WERI-Rb-1 (cell line): ENCODE measurements around the gene SPATA6.
"Not testable (repeated sequence)": the region's sequence is repeated elsewhere in the genome, so short reads cannot be mapped to it uniquely, and the experiment has no call there.

Experiments used
- DNase-seq: peaks from one replicate; pipeline ENCODE4 v3.0.0-alpha.2; 2020
- H3K27ac ChIP-seq: fragments of 250-450 bp; sonication (Bioruptor Pico); 2 replicates; pipeline ENCODE4 v1.5.1; 2020; ENCODE audit warnings: mild to moderate bottlenecking, moderate library complexity
- H3K27me3 ChIP-seq: fragments of 250-450 bp; sonication (Bioruptor Pico); 2 replicates; pipeline ENCODE4 v1.5.1; 2021; ENCODE audit warnings: mild to moderate bottlenecking, low read depth, moderate library complexity; ENCODE audit not compliant: insufficient read depth, severe bottlenecking
- H3K36me3 ChIP-seq: fragments of 250-450 bp; sonication (Bioruptor Pico); 2 replicates; pipeline ENCODE4 v1.5.1; 2020; ENCODE audit warnings: mild to moderate bottlenecking, moderate library complexity
- H3K4me3 ChIP-seq: 2 replicates; pipeline ENCODE4 v1.5.1; 2011; ENCODE audit warnings: low read depth, mild to moderate bottlenecking, control low read depth, low read length
- H3K9me3 ChIP-seq: fragments of 250-450 bp; sonication (Bioruptor Pico); 2 replicates; pipeline ENCODE4 v1.5.1; 2021; ENCODE audit warnings: mild to moderate bottlenecking, moderate library complexity; ENCODE audit not compliant: severe bottlenecking
- TF ChIP-seq, protein P1 (sequence below): IDR thresholded peaks from 2 replicates; pipeline ENCODE4 v1.5.1; 2011; ENCODE audit warnings: low read depth, mild to moderate bottlenecking, control low read depth, inconsistent platforms, low read length

Gene SPATA6

DNA sequence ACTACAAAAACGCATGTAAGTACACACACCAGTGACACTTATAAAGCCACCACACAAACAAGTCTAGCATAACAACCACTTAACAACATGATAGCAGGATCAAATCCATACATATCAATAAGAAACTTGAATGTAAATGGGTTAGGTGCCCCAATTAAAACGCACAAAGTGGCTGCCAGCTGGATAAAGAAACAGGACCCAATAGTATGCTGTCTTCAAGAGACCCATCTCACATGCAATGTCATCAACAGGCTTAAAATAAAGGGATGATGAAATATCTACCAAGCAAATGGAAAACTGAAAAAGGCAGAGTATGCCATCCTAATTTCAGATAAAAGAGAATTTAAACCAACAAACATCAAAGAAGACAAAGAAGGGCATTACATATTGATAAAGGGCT lies 139.9 kb downstream of the SPATA6 start:
- Histone ChIP-seq H3K36me3 (no peaks in the 10 kb centered on the region), H3K27me3 (no peaks in the 10 kb centered on the region), H3K9me3 (no peaks in the 10 kb centered on the region), H3K27ac (no peak overlapping the region), H3K4me3 (no peak overlapping the region)
- DNase-seq, result no peak
- TF ChIP-seq, protein P1, sequence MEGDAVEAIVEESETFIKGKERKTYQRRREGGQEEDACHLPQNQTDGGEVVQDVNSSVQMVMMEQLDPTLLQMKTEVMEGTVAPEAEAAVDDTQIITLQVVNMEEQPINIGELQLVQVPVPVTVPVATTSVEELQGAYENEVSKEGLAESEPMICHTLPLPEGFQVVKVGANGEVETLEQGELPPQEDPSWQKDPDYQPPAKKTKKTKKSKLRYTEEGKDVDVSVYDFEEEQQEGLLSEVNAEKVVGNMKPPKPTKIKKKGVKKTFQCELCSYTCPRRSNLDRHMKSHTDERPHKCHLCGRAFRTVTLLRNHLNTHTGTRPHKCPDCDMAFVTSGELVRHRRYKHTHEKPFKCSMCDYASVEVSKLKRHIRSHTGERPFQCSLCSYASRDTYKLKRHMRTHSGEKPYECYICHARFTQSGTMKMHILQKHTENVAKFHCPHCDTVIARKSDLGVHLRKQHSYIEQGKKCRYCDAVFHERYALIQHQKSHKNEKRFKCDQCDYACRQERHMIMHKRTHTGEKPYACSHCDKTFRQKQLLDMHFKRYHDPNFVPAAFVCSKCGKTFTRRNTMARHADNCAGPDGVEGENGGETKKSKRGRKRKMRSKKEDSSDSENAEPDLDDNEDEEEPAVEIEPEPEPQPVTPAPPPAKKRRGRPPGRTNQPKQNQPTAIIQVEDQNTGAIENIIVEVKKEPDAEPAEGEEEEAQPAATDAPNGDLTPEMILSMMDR, result no peak

DNA sequence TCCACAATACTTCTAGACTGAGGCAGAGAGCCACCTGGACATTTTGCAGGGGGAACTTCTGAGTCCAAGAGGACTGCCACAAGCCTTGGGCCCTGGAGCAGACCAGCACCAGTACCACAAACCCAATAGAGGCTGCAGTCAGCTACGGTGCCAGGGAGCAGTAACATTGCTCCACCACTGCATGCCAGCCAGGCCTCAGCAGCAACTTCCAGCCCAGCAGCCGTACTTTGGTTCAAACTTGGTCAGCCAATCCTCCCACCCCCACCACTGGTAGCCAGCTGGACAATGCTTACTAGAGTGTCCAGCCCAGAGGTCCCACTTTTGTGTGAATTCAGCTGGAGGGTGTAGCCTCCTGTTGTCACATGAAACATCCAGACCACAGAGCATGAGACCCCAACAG lies 142.1 kb downstream of the SPATA6 start:
- Histone ChIP-seq H3K4me3 (no peak overlapping the region), H3K27me3 (no peaks in the 10 kb centered on the region), H3K36me3 (no peaks in the 10 kb centered on the region), H3K9me3 (no peaks in the 10 kb centered on the region), H3K27ac (no peak overlapping the region)
- TF ChIP-seq, protein P1, result no peak
- DNase-seq, result no peak

DNA sequence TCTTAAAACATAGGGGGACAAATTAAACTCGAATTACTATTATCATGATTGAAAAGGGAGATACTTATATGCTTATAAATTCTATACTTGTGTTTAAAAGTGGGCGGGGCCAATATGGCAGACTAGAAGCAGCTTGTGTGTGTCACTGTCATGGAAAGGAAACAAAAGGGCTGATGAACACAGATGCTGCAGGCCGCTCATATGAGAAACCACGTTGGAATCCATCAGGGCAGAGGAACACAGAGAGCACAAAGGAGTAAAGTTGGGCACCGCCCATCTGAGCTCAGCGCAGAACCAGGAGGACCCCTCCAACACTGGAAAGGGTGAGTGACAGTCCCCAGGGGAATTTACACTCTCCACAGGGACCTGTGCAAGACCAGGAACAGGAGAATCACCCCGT lies 142.5 kb downstream of the SPATA6 start:
- TF ChIP-seq, protein P1, result no peak
- Histone ChIP-seq H3K9me3 (no peaks in the 10 kb centered on the region), H3K36me3 (no peaks in the 10 kb centered on the region), H3K27ac (no peak overlapping the region), H3K4me3 (no peak overlapping the region), H3K27me3 (no peaks in the 10 kb centered on the region)
- DNase-seq, result no peak

DNA sequence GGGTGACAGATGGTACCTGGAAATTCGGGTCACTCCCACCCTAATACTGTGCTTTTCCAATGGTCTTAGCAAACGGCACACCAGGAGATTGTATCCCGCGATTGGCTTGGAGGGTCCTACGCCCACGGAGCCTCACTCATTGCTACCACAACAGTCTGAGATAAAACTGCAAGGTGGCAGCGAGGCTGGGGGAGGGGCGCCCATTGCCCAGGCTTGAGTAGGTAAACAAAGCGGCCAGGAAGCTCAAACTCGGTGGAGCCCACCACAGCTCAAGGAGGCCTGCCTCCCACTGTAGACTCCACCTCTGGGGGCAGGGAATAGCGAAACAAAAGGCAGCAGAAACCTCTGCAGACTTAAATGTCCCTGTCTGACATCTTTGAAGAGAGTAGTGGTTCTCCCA lies 160.2 kb downstream of the SPATA6 start:
- H3K9me3 ChIP-seq, H3K36me3 ChIP-seq, H3K27me3 ChIP-seq, H3K4me3 ChIP-seq, H3K27ac ChIP-seq, DNase-seq: not testable (repeated sequence)

DNA sequence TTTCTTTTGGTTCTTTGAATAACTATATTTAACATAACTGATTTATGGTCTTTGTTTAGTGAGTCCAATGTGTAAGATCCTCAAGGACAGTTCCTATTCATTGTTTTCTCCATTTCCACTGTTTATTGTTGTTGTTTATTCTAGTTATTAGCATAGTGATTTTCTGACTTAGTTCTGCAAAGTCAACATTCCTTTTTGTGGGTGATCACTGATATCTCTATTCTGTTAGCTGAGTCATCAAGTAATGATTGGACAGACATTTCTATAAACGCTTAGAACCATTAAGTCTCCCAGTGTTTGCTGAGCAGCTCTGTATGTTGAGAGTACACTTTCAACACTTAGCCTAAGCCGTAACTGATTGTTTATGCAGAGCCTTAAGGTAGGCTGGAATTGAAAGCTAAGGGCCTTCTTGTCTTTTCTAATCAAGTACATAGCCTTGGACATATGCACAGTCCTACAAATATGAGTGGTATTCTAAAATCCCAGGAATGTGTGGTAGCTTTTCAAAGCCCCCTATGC lies 162.4 kb downstream of the SPATA6 start:
- Histone ChIP-seq H3K4me3 (no peak overlapping the region), H3K27me3 (no peaks in the 10 kb centered on the region), H3K9me3 (no peaks in the 10 kb centered on the region), H3K36me3 (no peaks in the 10 kb centered on the region), H3K27ac (no peak overlapping the region)
- TF ChIP-seq, protein P1, result no peak
- DNase-seq, result no peak

DNA sequence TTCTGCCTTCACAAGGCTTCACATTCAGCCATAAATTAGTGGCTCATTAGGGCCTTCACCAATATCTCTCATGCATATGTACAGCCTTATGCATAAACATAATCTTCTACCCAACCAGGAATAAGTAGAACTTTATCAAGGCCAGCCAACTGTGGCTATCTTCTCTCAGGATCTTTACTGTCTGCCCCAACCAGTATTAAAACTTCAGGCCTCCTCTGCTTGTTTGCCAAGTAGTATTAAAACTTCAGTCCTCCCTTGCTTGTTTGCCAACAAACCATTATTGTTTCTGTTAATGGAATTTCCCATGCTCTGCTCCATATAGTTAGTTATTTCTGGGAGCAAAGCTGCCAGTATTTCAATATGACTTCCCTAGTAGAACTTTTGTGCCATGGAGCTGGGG lies 169.4 kb downstream of the SPATA6 start:
- H3K27ac ChIP-seq, result no peak overlapping the region
- no peak overlapping the region for H3K4me3 ChIP-seq
- H3K9me3 ChIP-seq, result no peaks in the 10 kb centered on the region
- no peaks in the 10 kb centered on the region for H3K27me3 ChIP-seq
- no peak for DNase-seq
- TF ChIP-seq, protein P1, result no peak
- H3K36me3 ChIP-seq, result no peaks in the 10 kb centered on the region
